Fibroblast of peridontal ligament (primary cell): Measurements from ENCODE around the gene DAP3.
"Not testable (repeated sequence)": the region's sequence is repeated elsewhere in the genome, so short reads cannot be mapped to it uniquely, and the experiment has no call there.

Experiments
- DNase-seq: peaks from one replicate; pipeline ENCODE4 v3.0.0-alpha.2; 2010; ENCODE audit errors: extremely low read depth

DAP3 gene

GRCh38 chr1:155718524-155719115 is 29.7 kb downstream of the DAP3 start:
- not testable (repeated sequence) for DNase-seq

GRCh38 chr1:155719703-155720102 is 30.8 kb downstream of the DAP3 start:
- DNase-seq: no peak

GRCh38 chr1:155725142-155725541 is 36.3 kb downstream of the DAP3 start:
- no peak for DNase-seq

DNA sequence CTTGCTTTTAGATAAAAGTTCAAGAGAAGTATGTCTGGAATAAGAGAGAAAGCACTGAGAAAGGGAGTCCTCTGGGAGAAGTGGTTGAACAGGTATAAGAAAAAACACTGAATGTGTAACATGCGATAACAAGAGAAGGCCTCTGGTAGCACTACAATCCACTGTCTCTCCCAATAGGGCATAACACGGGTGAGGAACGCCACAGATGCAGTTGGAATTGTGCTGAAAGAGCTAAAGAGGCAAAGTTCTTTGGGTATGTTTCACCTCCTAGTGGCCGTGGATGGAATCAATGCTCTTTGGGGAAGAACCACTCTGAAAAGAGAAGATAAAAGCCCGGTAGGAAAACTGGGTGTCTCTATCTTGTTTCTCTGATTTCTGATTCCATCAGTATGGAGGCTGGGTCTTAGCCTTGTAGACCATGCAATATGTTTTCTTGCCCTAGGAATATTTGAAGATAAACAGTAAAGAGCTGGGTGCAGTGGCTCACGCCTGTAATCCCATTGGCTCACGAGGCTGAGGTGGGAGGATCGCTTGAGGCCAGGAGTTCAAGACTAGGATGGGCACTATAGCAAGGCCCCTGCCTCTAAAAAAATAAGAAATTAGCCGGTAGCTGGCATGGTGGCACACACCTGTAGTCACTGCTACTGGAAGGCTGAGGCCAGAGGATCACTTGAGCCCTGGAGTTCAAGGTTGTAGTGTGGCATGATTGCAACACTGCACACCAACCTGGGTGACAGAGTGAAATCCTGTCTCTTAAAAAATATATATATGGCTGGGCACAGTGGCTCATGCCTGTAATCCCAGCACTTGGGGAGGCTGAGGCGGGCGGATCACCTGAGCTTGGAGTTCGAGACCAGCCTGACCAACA is 40.4 kb downstream of the DAP3 start:
- DNase-seq: peak; percentile 80

DNA sequence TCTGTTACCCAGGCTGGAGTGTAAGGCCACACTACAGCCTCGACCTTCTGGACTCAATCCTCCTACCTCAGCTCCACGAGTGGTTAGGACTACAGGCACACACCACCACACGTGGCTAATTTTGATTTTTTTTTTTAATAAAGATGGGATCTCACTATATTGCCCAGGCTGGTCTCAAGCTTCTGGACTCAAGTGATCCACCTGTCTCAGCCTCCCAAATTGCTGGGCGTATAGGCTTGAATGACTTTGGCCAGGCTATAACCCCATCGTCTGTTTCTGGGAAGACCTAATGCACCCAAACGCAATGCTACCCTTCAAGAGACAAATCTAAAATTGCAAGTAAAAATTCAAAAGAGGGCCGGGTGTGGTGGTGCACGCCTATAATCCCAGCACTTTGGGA is 52.1 kb downstream of the DAP3 start:
- no peak for DNase-seq

DNA sequence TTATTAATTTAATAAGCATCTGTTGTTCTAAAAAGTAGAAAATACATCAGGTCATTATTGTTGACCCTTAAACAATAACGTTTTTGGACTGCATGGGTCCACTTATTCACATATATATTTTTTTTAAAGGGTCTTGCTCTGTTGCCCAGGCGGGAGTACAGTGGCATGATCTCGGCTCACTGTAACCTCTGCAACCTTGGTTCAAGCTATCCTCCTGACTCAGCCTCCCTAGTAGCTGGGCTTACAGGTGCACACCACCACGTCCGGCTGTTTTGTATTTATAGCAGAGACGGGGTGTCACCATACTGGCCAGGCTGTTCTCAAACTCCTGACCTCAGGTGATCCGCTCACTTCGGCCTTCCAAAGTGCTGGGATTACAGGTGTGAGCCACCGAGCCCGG is 53.0 kb downstream of the DAP3 start:
- no peak for DNase-seq

GRCh38 chr1:155744711-155745283 is 55.9 kb downstream of the DAP3 start:
- DNase-seq: no peak

- peak; percentile 97 for DNase-seq
Observed at GRCh38 chr1:155745284-155746228, 56.7 kb downstream of the DAP3 start.

GRCh38 chr1:155747586-155747985 is 58.7 kb downstream of the DAP3 start:
- not testable (repeated sequence) for DNase-seq

DNA sequence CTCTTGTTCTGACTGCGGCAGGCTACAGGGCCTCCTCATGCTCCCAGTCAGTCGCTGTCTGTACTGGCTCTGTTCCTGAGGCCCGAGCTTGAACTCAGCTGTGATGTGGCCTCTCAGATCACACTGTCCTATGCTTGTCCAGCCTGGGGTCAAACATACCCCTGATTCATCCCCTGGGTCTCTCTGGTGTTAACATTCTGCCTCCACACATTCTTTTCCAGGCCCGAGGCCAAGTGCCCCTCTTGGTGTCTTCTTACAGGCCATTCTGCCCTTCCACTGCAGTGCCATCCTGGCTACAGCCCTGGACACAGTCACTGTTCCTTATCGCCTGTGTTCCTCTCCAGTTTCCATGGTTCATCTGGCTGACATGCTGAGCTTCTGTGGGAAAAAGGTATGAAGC is 59.2 kb downstream of the DAP3 start:
- not testable (repeated sequence) for DNase-seq

- not testable (repeated sequence) for DNase-seq
Observed at GRCh38 chr1:155759017-155759416, 70.1 kb downstream of the DAP3 start.

DNA sequence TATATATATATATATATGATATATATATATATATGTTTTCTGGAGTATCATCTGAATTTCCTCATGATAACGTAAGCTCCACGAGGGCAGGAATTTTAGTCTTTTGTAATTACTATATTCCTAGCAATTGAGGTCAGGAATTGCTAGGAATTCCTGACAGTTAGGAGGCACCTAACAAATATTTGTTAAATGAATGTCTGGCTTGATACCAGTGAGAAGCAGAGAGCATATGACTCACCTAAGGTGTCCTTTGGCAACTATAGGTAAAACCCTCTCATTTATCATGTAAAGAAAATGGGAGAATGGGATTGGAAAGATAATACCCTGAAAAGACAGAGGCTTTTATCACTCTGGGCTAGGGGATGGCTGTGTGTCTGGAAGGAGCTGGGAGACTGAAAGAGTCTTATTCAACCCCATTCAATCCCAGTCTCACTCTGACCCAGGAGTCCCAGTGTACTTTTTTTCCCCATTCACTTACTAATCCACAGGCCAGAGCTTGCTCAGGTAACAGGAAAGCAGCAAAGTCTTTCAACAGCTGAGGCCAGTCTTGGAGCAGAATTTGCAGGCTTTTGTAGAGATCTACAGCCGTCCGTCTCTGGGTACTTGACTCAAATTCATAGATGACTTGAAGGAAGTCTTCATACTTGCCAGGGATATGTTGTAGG is 71.2 kb downstream of the DAP3 start:
- DNase-seq: no peak

DNA sequence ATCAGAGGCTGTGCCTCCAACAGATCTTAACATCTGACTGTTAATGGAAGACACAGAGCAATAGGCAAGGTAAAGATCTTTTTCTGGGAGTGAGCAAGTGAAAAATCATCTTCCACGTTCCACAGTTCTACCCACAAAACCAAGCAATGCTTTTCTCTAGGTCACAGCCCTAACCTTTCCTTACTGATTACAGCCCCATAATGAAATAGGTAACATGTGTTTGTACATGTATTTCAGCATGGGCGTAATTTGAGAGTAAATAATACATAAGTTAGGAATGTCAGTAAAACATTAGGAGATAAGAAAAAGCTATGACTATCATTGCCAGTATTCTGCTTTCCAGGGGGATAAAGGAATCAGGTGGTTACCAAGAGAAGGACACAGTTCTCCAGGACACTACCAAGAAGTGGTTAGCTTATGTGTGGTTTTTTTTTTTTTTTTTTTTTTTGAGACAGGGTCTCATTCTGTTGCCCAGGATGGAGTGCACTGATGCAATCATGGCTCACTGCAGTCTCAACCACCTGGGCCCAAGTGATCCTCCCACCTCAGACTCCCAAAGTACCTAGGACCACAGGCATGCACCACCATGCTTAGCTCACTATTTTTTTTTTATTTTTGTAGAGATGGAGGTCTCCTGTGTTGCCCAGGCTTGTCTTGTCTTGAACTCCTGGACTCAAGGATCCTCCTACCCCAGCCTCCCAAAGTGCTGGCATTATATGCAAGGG is 72.0 kb downstream of the DAP3 start:
- no peak for DNase-seq

DNA sequence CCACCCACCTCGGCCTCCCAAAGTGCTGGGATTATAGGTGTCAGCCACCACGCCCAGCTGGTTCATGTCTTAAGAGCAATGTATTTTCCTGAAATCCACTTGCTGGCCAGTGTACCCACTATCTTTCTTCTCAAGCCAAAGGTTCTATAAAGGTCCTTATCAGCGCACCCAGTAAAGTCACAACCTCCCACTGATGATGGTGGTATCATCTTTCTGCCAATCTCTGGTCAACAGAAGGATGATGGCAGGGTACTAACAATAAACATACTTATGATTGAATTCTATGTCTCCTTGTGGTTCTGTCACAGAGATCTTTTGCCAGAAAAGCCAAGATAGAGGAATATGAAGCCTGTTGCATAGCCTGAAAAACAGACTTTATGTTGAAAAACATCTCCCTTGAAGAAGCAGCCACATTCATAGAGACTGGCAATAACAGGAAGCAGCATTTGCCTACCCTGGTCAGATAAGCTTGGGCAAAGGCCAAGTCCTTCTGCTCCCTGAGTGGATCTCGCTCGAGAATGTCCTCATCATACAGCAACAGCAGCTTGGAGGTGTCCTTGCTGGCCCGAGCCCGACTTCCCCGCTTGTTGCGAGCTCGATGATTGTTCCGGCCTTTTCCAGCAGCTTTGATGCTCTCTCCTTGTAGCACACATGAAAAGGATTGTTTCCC is 73.0 kb downstream of the DAP3 start:
- no peak for DNase-seq

- DNase-seq: peak; percentile 89
Observed at GRCh38 chr1:155763090-155763815, 74.4 kb downstream of the DAP3 start.

- DNase-seq: not testable (repeated sequence)
Observed at GRCh38 chr1:155763989-155764388, 75.1 kb downstream of the DAP3 start.

DNA sequence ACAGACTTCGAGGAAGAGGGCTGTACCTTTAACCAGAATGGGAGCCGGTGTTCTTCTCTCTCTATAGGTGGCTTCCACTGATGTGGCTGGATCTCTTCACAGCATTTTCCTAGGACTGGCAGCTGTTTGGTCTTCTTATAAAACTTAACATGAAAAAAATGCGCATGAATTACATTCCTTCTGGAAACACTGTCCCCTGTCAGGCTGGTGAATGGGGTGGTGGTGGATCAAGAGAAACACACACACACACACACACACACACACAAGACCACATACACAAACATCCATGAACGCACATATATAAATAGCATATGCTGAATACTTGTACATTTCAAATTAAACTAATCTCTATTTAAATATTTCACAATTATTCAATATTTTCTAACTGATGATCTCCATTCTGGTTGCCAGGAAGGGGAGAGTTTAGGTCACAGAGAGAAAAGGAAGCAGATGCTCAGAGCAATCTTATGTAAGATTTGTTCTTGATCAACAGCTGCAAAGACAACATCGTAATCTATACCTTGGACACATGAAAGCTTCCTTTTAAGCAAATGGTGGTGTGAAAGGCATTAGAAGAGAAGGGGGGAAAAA is 78.6 kb downstream of the DAP3 start:
- DNase-seq: not testable (repeated sequence)

DNA sequence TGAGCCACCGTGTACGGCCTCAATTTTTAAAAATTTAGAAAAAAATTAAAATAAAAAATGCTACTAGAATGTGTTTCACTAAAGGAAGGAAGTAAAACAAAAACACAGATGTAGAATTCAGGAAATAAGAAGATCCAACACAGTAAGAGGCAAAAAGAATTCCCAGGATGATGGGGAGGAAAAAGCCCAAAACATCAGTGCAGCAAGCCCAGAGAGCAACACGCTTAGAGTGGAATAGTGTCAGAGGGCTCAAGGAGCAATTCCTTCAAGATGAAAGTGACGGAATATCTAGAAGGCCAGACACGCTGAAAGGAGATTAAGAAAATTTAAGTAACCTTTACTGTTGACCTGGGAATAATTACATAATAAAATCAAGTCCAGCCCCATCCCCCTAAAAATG is 80.4 kb downstream of the DAP3 start:
- no peak for DNase-seq

DNA sequence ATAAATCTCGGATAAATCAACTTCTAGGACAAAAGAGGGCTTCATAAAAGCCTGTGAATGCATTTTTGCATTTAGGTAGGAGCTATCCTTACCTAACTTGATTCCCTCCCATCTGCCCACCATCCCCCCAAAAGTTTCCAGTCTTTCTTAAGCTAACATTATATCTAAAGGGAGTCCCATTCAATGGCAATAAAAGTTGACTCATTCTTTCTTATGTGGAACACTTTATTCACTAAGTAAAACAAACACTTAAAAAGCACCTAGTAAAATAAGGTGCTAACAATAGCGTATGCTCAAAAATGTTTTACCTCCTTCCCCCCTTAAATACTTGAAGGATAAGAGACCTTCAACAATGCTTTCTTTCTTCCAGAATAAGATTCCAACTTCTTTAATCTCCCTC is 84.3 kb downstream of the DAP3 start:
- DNase-seq: no peak
